Measurements from ENCODE around the gene PCNT. TPM values are rescaled to one million over a fixed set of nuclear protein-coding genes. Genes with fewer than 3 reads are reported as not detected.

Gene PCNT
- total and polyA plus RNA-seq, 9 of the 15 experiments (the other 6 are each of a cell fraction or from before 2014, with no cell fraction given), result 9.1 to 53.5 (median 31.3) TPM

DNA sequence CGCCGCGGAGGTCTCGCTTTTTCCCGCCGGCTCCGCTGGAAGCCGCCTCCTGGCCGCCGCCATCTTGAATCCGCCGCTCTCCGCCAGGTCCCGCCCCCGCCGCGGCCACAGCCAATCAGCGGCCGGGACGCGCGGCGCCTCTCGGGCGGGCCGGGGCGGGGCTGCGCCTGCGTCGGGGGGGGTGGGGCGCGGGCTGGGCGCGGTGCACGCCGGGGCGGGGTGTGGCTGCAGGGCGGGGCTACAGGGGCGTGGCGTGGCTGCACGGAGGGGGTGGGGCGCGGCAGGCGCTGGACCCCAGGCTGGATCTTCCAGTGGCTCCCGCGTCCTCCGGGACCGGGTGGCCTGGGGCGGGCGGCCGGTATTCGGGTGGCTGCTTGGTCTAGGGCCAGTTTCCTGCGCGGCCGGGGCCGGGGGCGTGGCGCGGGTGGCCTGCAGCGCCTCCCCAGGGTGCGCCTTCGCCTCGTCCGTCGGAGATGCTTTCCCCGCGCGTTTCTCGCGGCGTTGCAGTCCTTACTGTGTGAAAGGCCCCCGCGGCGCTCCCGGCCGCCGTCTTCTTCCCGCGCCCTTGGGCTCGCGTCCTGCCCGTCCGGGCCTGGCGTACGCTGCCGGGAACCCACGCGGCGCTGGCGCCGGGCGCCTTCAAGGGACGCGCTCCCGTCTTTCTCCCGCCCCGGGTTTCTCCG, 575 bp downstream of the PCNT start (continued):
- TF ChIP-seq FOXJ3 (CRISPR knock-in tag; IDR thresholded peaks at IDR 0.05) (no peak), ZNF589 (CRISPR knock-in tag; IDR thresholded peaks at IDR 0.05; ENCODE audit: low read depth) (no peak), C11orf30 (IDR thresholded peaks at IDR 0.05; ENCODE audit: low read depth) (no peak), RHOXF2B (CRISPR knock-in tag; conservative IDR thresholded peaks at IDR 0.05) (no peak), PHB (CRISPR knock-in tag; IDR thresholded peaks at IDR 0.05) (peak; percentile 75; the same call in 1 of the 2 replicates), ZSCAN29 (IDR thresholded peaks at IDR 0.05) (0 out of 2 replicates have a peak, but pooled peaks have one; percentile 14), BRD9 (IDR thresholded peaks at IDR 0.05; ENCODE audit: low read depth, partially characterized antibody) (no peak), ZNF586 (CRISPR knock-in tag; conservative IDR thresholded peaks at IDR 0.05) (no peak), DPF2 (IDR thresholded peaks at IDR 0.05) (no peak), BACH1 (tag; IDR thresholded peaks at IDR 0.05) (no peak), RFX1 (IDR thresholded peaks at IDR 0.05) (no peak), NUFIP1 (IDR thresholded peaks at IDR 0.05; ENCODE audit: partially characterized antibody) (no peak)
- TF ChIP-seq, protein P1, sequence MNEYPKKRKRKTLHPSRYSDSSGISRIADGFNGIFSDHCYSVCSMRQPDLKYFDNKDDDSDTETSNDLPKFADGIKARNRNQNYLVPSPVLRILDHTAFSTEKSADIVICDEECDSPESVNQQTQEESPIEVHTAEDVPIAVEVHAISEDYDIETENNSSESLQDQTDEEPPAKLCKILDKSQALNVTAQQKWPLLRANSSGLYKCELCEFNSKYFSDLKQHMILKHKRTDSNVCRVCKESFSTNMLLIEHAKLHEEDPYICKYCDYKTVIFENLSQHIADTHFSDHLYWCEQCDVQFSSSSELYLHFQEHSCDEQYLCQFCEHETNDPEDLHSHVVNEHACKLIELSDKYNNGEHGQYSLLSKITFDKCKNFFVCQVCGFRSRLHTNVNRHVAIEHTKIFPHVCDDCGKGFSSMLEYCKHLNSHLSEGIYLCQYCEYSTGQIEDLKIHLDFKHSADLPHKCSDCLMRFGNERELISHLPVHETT (CRISPR knock-in tag; conservative IDR thresholded peaks at IDR 0.05 in 1 of 2, IDR thresholded peaks at IDR 0.05 in 1 of 2), result peak; percentile 56 to 80; a peak in 2 of 4 replicates
